ENCODE measurements around the gene IL23R.
A peak's percentile ranks its signal among the peaks of the same experiment; 100 is the strongest.
"Not testable (repeated sequence)": the region's sequence is repeated elsewhere in the genome, so short reads cannot be mapped to it uniquely, and the experiment has no call there.

Gene IL23R

DNA sequence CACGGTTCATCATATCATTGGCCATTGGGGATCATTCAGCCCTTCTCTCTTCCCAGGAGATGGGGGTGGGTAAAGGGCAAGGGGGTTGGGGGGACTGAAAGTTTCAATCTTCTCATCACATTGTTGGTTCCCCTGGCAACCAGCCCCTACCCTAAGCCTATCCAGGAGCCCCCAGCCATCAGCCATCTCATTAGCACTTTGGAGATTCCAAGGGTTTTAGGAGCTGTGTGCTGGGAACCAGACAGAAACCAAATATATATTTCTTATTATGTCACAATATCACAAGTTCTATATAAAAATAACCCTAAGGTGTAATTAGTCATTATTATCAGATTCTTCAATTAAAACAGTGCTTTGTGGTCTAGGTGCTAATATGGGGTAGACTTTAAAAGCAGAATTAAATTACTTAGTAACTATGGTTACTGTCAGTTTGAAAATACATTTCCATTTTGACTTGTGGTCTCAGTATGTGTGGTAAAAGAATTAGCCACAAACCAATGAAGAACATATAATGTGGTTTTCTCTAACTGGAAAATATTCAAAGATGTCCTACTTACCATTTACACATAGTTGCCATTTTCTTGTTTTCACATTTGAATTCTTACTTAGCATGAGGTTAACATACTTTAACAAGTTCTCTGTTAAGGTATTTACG, 28.1 kb downstream of the IL23R start:
- no peak for DNase-seq

- no peak for DNase-seq
Measured at GRCh38 chr1:67200755-67201154, 34.5 kb downstream of the IL23R start.

DNA sequence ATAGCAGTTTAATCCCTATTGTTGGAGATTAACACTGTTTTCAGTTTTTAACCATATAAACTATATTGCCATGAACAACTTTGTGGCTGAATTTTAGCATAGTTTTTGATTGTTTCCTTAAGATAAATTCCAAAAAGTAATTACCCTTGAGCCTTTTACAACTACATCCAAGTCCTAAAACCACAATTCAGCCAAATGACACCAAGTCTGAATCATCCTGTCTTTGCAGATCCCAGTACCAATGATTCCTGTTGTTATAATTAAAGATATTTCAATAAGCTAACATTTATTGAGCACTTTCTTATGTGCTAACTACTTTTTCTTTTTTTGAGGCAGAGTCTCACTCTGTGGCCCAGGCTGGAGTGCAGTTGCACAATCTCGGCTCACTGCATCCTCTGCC, 35.6 kb downstream of the IL23R start:
- DNase-seq, result no peak

DNA sequence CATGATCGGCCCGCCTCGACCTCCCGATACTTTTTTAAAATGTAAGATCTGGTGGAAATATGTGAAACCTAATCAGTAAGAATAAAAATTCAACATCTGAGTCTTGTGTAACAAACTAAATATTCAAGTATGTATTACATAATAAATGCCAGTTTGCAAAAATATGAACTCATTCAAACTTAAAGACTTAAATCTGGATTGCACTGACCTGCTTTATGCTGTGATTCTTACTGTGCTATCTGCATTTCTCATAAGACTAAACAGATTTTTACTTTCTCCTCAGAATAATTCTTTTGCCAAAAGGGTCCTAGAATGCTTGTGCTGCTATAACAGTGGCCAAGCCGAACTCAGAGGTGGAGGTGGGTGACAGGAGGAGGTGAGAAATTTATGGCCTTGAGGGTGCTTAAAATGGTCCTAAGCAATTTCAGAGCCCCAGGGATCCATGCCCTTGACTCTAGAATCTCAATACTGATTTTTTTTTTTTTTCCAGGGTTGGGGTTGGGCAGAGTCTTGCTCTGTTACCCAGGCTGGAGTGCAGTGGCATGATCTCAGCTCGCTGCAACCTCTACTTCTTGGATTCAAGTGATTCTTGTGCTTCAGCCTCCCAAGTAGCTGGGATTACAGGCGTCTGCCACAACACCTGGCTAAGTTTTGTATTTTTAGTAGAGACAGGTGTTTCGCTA, 38.2 kb downstream of the IL23R start:
- DNase-seq, result no peak

DNA sequence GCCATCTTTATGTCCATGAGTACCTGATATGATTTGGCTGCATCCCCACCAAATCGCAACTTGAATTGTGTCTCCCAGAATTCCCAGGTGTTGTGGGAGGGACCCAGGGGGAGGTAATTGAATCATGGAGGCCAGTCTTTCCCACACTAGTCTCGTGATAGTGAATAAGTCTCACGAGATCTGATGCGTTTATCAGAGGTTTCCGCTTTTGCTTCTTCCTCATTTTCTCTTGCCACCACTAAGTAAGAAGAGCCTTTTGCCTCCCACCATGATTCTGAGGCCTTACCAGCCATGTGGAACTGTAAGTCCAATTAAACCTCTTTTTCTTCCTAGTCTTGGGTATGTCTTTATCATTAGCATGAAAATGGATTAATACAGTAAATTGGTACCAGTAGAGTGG, 41.1 kb downstream of the IL23R start:
- not testable (repeated sequence) for DNase-seq

GRCh38 chr1:67208217-67208616, 42.0 kb downstream of the IL23R start:
- DNase-seq, result no peak

DNA sequence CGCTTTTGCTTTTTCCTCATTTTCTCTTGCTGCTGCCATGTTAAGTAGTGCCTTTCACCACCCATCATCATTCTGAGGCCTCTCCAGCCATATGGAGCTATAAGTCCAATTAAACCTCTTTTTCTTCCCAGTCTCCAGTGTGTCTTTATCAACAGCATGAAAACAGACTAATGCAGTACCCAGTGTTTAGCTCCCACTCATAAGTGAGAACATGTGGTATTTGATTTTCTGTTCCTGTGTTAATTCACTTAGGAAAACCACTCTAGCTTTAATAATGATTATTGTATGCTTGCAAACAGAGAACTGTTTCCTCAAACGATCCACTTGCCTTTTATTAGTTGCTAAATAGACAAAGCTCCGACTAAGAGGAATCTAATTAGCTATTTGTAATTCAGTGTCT, 43.3 kb downstream of the IL23R start:
- no peak for DNase-seq

DNA sequence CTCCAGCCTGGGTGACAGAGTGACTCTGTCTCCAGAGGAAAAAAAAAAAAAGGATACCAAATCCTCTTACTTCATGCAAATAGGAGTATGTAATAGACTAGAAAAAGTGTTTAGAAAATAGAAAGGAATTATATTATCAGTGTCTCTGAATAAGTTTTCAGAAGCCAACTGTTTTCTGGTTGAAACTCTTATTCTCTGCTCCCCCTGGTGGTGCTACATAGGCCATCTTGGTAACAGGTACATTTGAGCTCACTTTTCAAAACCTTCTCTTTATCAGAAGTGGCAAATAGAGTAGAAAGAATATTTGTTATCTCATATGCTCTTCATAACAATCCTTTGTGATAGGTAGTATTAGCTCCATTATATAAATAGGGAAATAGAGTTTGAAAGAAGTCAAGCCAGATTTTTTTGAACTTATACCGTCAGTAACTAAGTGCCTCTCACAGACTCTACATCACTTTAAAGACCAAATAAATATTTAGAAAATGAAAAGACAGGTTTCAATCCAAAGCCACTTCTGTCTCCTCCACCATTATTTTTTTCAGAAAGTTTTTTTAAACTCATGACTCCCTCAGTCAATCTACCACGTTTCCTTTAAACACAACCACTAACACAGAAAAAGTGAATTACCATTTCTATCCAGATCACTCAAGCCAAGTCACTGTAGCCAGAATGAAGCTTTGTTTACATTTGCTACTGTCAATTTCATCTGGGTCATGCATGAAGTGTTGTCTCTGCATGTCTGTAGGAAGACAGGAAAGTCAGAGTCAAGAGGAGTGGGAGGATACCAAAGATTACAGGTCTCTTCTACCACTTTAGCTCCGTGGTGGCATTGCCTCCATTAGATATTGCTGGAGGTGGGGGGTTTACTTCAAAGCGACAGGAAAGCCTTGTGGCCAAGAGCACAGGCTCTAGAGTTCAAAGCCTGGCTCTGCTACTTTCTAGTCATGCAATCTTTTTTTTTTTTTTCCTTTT, 45.6 kb downstream of the IL23R start:
- peak; percentile 30 for DNase-seq

DNA sequence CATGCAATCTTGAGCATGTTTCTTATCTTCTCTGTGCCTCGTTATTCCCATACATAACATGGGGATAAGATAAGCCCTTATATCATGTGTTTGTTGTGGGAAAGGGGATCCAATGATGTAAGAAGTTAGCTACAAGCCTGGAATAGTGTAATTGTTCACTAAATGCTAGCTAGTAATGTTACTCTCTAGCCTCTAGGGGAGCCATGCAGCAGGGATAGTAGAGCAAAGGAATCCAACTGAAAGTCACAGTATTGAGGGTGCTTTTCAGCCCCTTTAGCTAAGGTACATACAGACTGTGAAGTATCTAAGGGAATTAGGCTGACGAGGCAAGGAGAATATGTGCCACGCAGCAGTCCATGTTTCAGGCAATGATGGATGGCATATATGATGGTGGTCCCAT, 46.9 kb downstream of the IL23R start:
- no peak for DNase-seq

DNA sequence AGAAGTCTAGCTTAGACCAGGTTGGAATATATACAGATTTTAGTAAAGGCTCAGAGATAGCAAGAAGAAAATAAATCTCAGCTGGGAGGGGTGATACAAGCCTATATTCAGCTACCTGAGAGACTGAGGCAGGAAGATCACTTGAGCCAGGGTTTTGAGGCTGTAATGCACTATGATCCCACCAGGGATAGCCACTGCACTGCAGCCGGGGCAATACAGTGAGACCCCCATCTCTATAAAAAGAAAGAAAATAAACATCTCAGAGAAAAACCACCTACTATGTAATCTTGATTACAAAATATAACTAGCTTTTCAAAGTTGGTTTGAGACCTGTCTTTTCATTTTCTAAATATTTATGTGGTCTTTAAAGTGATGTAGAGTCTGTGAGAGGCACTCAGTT, 47.7 kb downstream of the IL23R start:
- no peak for DNase-seq

DNA sequence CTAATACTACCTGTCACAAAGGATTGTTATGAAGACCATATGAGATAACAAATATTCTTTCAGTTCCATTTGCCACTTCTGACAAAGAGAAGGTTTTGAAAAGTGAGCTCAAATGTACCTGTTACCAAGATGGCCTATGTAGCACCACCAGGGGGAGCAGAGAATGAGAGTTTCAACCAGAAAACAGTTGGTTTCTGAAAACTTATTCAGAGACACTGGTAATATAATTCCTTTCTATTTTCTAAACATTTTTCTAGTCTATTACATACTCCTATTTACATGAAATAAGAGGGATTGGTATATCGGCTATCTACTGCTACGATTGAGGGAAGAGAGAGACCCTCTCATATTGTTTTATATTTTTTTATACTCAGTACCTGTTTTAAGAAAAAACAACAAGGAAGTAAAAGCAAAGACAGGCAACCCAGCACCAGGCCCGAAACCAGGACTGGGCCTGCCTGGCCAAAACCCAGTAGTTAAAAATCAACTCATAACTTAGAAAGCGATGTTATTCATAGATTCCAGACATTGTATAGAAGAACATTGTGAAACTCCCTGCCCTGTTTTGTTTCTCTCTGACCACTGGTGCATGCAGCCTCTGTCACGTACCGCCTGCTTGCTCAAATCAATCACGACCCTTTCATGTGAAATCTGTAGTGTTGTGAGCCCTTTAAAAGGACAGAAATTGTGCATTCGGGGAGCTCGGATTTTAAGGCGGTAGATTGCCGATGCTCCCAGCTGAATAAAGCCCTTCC, 48.3 kb downstream of the IL23R start:
- no peak for DNase-seq

DNA sequence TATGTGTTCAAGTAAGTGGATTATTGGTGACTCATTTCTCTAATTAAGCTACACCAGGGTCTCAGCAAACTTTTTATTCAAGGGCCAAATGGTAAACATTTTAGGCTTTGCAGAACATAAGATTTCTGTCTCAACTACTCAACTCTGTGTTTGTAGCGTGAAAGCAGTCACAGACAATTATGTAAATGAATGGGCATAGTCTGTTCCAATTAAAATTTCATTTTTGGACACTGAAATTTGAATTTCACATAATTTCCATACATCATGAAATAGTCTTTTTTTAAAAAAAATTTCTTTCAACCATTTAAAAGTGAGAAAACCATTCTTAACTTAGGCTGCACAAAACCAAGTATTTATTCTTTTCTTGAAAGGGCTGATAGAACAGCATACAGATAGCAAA, 50.1 kb downstream of the IL23R start:
- no peak for DNase-seq

- no peak for DNase-seq
Measured at GRCh38 chr1:67217417-67217816, 51.2 kb downstream of the IL23R start.

- DNase-seq, result no peak
Measured at GRCh38 chr1:67217938-67218337, 51.7 kb downstream of the IL23R start.

- DNase-seq, result no peak
Measured at GRCh38 chr1:67224856-67225255, 58.6 kb downstream of the IL23R start.

DNA sequence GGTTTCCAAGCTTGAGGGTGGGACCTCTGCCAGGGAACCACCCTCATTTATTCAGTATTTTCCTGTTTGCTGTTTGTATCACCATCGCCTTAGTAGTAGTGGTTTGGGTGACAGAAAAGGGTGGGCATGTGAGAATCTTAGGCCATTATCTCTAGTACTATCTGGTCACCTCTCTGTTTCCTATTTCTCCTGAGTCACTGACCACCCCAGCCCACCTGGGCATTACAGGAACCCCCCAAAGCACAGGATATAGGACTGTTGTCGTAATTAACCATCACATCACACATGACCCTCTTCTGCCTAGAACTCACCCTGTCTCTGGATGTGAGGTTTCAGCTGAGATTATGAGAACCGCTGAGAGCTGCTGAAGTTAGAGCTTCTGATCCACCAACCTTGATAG, 60.4 kb downstream of the IL23R start:
- DNase-seq, result no peak

DNA sequence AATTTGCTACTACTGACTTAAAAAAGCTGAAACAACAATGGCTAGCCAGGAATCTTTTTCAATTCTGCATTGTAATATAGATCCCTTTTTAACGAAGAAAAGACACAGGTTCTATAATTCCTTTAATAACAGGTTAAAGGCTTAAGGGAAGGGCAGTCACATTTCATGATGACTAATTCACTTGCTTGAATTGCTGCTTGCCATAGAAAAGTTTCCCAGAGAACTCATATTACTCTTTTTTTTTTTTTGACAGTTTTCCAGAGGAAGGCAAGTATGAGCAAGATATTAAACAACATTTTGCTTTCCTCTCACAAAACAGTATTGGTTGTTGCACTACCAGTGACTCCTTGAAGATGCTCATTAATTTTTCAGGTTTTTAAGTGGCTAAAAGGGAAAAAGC, 60.9 kb downstream of the IL23R start:
- no peak for DNase-seq

GRCh38 chr1:67228791-67229190, 62.5 kb downstream of the IL23R start:
- no peak for DNase-seq

GRCh38 chr1:67230539-67230938, 64.3 kb downstream of the IL23R start:
- DNase-seq, result no peak

- no peak for DNase-seq
Measured at GRCh38 chr1:67236277-67236676, 70.0 kb downstream of the IL23R start.

DNA sequence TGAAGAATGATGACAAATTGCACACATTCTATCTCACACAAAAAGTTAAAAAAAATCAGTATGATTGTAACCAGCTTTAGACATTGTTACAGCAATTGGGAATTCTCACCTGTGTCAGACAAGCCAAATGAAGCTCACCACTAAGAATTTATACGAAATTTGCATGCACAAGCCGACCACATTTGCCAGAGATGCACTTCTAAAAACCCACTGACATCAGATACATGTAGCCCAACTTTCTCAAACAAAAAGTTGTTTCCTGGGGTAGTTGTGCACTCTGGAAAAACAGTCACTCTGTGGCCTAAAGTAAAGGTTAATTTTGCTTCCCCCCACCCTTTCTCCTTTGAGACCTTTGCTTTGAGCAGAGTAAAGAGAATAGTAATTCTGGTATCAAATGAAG, 73.5 kb downstream of the IL23R start:
- DNase-seq, result no peak

DNA sequence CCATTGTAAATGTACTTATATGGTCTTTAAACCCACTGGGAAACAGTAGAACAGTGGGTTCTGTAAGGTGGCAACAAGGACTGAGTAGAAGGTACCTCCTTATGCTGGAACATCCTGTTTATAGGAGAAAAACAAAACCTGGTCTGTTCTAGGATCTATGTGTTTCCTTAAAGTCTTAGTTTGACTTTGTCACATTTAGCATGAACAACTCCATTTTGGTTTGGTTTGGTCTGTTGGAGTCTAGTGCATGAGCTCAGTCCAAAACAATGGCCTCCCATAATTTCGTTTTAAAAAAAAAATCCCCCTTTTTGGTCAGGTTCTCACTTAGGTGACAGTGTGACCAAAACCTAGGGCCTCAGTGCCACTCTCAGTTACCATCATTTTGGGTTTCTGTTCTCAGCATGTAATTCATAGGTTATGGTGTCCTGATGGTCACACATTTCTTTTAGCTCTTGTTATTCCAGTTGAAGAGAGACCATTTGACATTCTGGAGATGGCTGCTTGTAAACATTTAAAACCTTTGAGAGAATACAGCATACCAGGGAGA, 75.0 kb downstream of the IL23R start:
- DNase-seq, result no peak

DNA sequence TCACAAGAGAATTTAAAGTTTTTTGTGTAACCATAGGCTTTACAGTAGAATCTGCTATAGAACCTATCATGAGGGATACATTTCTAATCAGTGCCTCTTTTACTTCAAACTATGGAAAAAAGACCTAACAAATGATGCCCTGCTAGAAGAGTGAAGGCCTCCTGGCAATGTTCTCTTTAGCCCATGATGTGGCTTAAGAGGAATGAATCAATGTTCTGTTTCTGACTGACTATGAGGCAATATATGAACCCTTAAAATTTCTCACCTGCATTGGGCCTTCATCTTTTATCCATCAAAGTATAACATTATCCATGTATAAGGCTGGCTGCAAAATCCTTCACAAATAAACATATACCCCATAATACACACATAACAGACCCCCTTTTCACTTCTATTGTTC, 75.8 kb downstream of the IL23R start:
- no peak for DNase-seq

Data from NCI-H2029 (cell line).